DMS114 treated with DMSO at 0.1 percent for 48 hours (cell line): Measurements from ENCODE around the gene TBC1D16.

Experiments
- DNase-seq: peaks from one replicate; lab custom pipeline; 2025; ENCODE audit not compliant: unreplicated experiment; lab: John Stamatoyannopoulos, UW

Gene TBC1D16

GRCh38 chr17:79916991-79917901 is 118.4 kb downstream of the TBC1D16 start:
- no peak for DNase-seq

- DNase-seq = no peak
Observed at GRCh38 chr17:79916506-79916905, 119.2 kb downstream of the TBC1D16 start.

GRCh38 chr17:79915850-79916430 is 119.7 kb downstream of the TBC1D16 start:
- DNase-seq = no peak

- no peak for DNase-seq
Observed at GRCh38 chr17:79914813-79915740, 120.6 kb downstream of the TBC1D16 start.

GRCh38 chr17:79913896-79914812 is 121.5 kb downstream of the TBC1D16 start:
- DNase-seq = no peak

- DNase-seq = no peak
Observed at GRCh38 chr17:79913451-79913850, 122.2 kb downstream of the TBC1D16 start.

GRCh38 chr17:79912552-79913330 is 122.9 kb downstream of the TBC1D16 start:
- no peak for DNase-seq

- DNase-seq = no peak
Observed at GRCh38 chr17:79911430-79912399, 124.0 kb downstream of the TBC1D16 start.

- no peak for DNase-seq
Observed at GRCh38 chr17:79910985-79911361, 124.7 kb downstream of the TBC1D16 start.

GRCh38 chr17:79909121-79909520 is 126.6 kb downstream of the TBC1D16 start:
- no peak for DNase-seq

- DNase-seq = no peak
Observed at GRCh38 chr17:79907850-79908249, 127.8 kb downstream of the TBC1D16 start.

GRCh38 chr17:79907217-79907715 is 128.4 kb downstream of the TBC1D16 start:
- no peak for DNase-seq

- no peak for DNase-seq
Observed at GRCh38 chr17:79905832-79906231, 129.8 kb downstream of the TBC1D16 start.

- DNase-seq = no peak
Observed at GRCh38 chr17:79904865-79905264, 130.8 kb downstream of the TBC1D16 start.

GRCh38 chr17:79902146-79902791 is 133.4 kb downstream of the TBC1D16 start:
- no peak for DNase-seq

GRCh38 chr17:79901131-79901530 is 134.5 kb downstream of the TBC1D16 start:
- no peak for DNase-seq

GRCh38 chr17:79899584-79899983 is 136.1 kb downstream of the TBC1D16 start:
- DNase-seq = no peak
